ENCODE data around the gene MAML1.

MAML1 gene

DNA sequence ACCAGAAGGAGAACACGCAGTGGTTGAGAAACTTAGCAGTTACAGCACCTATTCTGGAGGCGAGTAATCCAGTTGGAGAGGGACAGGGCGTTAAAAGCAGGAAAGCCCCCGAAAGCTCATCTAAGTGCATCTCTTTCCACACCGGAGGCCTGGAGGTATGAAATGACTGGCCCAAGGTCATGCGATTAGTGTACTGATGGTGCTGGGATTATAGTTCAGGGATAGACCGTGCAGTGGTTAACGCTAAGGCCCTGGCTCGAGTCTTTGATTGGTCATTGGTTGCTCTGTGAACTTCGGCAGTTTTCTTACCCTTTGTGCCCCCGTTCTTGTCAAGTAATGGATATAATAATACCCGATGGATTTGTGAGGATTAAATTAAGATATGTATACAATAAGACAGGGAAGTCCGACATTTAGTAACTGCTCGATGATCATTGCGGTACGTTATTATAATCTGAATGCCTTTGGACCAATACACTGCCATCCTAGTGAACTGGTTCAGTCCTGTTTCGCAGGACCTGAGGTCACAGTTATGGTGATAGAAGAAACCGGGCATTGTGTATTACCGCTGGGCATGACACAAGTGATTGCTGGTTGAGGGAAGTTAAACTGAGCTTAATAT is 32.9 kb upstream of the MAML1 start:
- TF ChIP-seq TAF1 (IDR thresholded peaks at IDR 0.05; ENCODE audit: low read depth, low read length), result peak; percentile 30; the same call in 1 of the 2 replicates
- TF ChIP-seq POU2F2 (IDR thresholded peaks at IDR 0.05; ENCODE audit: low read depth, low read length), result no peak
- peak; percentile 76 for TF ChIP-seq POLR2A (IDR thresholded peaks at IDR 0.05; ENCODE audit: low read depth, low read length)
- peak; percentile 86 for TF ChIP-seq POLR2AphosphoS5 (IDR thresholded peaks at IDR 0.05; ENCODE audit: low read depth, low read length)
- TF ChIP-seq PAX5 (IDR thresholded peaks at IDR 0.05; ENCODE audit: insufficient read depth, low read length, severe bottlenecking), result no peak
- no peak for TF ChIP-seq SPI1 (IDR thresholded peaks at IDR 0.05; ENCODE audit: low read depth, low read length)
- DNase-seq (ENCODE audit: insufficient read length, low spot score) (no peak), FAIRE-seq (no peak)

DNA sequence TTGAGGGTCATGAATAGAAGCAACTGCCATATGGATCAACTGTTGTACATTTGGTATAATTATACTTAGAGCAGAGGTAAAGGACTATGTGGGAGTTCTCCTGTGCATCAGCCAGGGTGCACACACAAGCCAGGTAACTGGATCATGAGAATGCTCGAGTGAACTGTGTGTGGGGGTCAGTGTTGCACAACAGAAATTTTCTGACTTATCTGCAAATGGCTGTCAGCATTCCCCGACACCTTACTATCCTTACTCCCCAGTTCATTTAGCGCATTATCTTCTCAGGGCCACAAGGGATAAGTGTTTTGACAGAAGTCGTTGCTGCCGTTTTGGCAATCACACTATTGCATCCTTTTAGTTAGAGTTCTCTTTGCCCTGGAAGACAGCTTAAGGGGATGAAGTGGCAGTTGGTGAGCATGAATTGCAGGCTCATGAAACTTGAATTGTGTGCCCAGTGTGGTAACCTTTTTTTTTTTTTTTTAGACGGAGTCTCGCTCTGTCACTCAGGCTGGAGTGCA is 32.2 kb upstream of the MAML1 start:
- peak; percentile 59 for FAIRE-seq

DNA sequence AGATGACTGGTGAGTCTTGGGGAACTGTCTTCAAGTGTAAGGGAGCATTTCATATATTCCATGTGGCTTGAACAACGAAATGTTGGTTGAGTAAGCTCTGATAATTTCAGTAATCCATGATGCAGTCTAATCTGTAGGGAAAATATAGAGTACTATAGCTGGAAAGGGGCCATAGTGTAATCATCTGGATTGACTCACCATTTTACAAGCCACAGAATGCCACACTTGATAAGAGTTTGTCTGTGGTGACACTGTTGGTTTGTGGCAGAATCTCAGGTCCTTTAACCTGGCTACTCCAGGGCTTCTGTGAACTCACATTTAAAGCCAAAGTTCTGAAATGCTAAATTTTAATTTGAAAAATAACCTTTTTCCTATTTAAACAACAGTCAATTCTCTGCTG is 16.3 kb upstream of the MAML1 start:
- TF ChIP-seq TAF1 (IDR thresholded peaks at IDR 0.05; ENCODE audit: low read depth, low read length), result no peak
- TF ChIP-seq POLR2AphosphoS5 (IDR thresholded peaks at IDR 0.05; ENCODE audit: low read depth, low read length), result no peak
- TF ChIP-seq PAX5 (IDR thresholded peaks at IDR 0.05; ENCODE audit: insufficient read depth, low read length, severe bottlenecking), result no peak
- TF ChIP-seq SPI1 (IDR thresholded peaks at IDR 0.05; ENCODE audit: low read depth, low read length), result no peak
- no peak for TF ChIP-seq POU2F2 (IDR thresholded peaks at IDR 0.05; ENCODE audit: low read depth, low read length)
- no peak for TF ChIP-seq POLR2A (IDR thresholded peaks at IDR 0.05; ENCODE audit: low read depth, low read length)
- FAIRE-seq (no peak), DNase-seq (ENCODE audit: insufficient read length, low spot score) (no peak)

More for the DNA sequence above, 32.2 kb upstream of the MAML1 start:
- TF ChIP-seq PAX5 (IDR thresholded peaks at IDR 0.05; ENCODE audit: insufficient read depth, low read length, severe bottlenecking) (no peak), POLR2A (IDR thresholded peaks at IDR 0.05; ENCODE audit: low read depth, low read length) (peak; percentile 60; the same call in 1 of the 2 replicates)
- DNase-seq (ENCODE audit: insufficient read length, low spot score), result no peak

DNA sequence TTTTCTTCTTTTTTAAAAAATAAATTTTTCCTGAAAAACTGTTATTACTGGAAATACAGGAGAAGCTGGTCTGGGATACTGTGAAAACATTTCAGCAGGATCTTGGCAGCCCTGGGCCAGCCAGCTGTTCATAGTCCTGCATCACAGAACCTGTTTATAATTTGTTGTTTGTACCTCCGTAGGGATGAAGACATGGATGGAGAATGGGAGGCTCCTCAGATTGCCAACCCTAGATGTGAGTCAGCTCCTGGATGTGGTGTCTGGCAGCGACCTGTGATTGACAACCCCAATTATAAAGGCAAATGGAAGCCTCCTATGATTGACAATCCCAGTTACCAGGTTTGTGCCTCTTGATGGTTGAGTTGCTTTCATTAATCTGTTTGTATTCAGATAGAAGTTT is 12.4 kb upstream of the MAML1 start:
- DNase-seq (ENCODE audit: insufficient read length, low spot score) (no peak), FAIRE-seq (no peak)
- TF ChIP-seq SPI1 (IDR thresholded peaks at IDR 0.05; ENCODE audit: low read depth, low read length) (no peak), PAX5 (IDR thresholded peaks at IDR 0.05; ENCODE audit: insufficient read depth, low read length, severe bottlenecking) (no peak), TAF1 (IDR thresholded peaks at IDR 0.05; ENCODE audit: low read depth, low read length) (no peak), POLR2A (IDR thresholded peaks at IDR 0.05; ENCODE audit: low read depth, low read length) (no peak), POLR2AphosphoS5 (IDR thresholded peaks at IDR 0.05; ENCODE audit: low read depth, low read length) (no peak), POU2F2 (IDR thresholded peaks at IDR 0.05; ENCODE audit: low read depth, low read length) (no peak)

DNA sequence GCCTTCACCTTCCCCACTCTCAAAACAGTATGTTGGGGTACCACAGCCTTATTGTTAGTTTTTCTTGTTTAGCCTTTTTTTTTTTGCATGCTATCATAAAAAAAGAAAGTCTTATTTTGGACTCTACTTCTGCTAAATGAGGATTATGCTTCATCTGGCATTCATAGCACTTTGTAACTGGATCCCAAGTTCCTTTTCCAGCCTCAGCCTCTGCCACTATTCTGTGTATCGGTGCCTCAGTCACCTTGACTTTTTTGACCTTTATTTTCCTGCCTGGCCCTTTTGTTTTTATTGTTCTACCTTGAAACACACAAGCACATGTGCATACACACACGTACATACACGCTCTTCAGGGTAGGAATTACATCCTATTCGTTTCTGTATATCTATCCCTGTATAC is 8.5 kb upstream of the MAML1 start:
- TF ChIP-seq TAF1 (IDR thresholded peaks at IDR 0.05; ENCODE audit: low read depth, low read length), result no peak
- TF ChIP-seq SPI1 (IDR thresholded peaks at IDR 0.05; ENCODE audit: low read depth, low read length), result no peak
- no peak for TF ChIP-seq PAX5 (IDR thresholded peaks at IDR 0.05; ENCODE audit: insufficient read depth, low read length, severe bottlenecking)
- no peak for TF ChIP-seq POLR2A (IDR thresholded peaks at IDR 0.05; ENCODE audit: low read depth, low read length)
- no peak for TF ChIP-seq POU2F2 (IDR thresholded peaks at IDR 0.05; ENCODE audit: low read depth, low read length)
- no peak for TF ChIP-seq POLR2AphosphoS5 (IDR thresholded peaks at IDR 0.05; ENCODE audit: low read depth, low read length)
- no peak for FAIRE-seq
- DNase-seq (ENCODE audit: insufficient read length, low spot score), result no peak

DNA sequence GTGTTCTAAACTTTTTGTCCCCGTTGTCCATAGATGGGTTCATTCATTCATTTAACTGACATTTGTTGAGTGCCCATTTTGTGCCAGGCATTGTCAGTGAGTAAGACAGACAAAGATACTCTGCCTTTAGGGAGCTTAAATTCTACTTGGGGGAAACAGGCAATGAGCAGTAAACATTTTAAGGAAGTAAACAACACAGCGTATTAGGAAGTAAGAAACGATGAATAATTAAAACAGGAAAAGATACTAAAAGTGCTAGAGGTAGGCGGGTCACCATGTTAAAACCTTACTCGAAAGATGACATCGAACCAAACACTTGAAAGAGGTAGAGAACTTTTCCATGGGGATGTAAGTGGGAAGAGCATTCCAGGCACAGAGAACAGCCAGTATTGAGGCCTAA is 5.5 kb upstream of the MAML1 start:
- no peak for FAIRE-seq
- TF ChIP-seq POU2F2 (IDR thresholded peaks at IDR 0.05; ENCODE audit: low read depth, low read length) (no peak), TAF1 (IDR thresholded peaks at IDR 0.05; ENCODE audit: low read depth, low read length) (no peak), PAX5 (IDR thresholded peaks at IDR 0.05; ENCODE audit: insufficient read depth, low read length, severe bottlenecking) (no peak), SPI1 (IDR thresholded peaks at IDR 0.05; ENCODE audit: low read depth, low read length) (no peak), POLR2AphosphoS5 (IDR thresholded peaks at IDR 0.05; ENCODE audit: low read depth, low read length) (no peak), POLR2A (IDR thresholded peaks at IDR 0.05; ENCODE audit: low read depth, low read length) (no peak)
- no peak for DNase-seq (ENCODE audit: insufficient read length, low spot score)

DNA sequence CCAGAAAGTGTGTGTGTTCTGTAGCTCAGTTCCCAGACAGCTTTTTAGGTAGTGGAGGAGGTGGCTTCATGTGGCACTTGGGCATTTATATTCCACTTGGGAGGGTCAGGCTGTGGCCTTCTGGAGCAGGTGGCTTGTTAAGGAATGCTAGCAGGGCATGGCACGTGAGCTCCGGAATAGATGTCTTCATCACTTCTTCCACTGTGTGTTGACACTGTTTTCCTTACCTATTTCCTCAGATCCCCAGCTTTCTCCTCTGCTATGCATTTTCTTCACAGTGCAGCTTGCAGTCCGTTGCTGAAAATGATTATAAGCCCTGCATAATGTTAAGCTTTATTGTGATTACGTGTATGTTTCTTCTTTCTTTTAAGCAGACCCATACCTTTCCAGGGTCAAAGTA is 3.3 kb upstream of the MAML1 start:
- no peak for DNase-seq (ENCODE audit: insufficient read length, low spot score)
- no peak for FAIRE-seq

DNA sequence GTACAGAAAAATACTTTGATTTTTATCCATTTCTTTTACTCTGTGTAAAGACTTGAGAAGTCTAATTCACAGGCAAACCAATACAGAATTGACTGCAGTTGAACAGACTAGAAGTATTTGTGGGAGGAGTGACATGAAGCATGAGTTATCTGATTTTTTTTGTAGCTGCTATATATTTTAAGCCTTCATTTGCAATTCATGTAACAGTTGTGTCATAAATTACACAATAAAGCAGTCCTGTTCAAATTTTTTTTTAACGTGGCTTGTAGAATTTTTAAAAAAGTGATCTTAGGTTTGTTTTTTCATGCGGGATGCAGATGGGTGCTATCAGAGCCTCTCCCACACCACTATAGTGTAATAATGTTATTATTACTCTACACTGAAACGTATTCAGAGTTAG is 2.9 kb upstream of the MAML1 start:
- TF ChIP-seq POLR2A (IDR thresholded peaks at IDR 0.05; ENCODE audit: low read depth, low read length), result no peak
- no peak for TF ChIP-seq SPI1 (IDR thresholded peaks at IDR 0.05; ENCODE audit: low read depth, low read length)
- no peak for TF ChIP-seq TAF1 (IDR thresholded peaks at IDR 0.05; ENCODE audit: low read depth, low read length)
- DNase-seq (ENCODE audit: insufficient read length, low spot score) (no peak), FAIRE-seq (no peak)

More for the DNA sequence above, 3.3 kb upstream of the MAML1 start:
- TF ChIP-seq POU2F2 (IDR thresholded peaks at IDR 0.05; ENCODE audit: low read depth, low read length), result no peak
- no peak for TF ChIP-seq TAF1 (IDR thresholded peaks at IDR 0.05; ENCODE audit: low read depth, low read length)
- TF ChIP-seq PAX5 (IDR thresholded peaks at IDR 0.05; ENCODE audit: insufficient read depth, low read length, severe bottlenecking), result no peak
- no peak for TF ChIP-seq POLR2A (IDR thresholded peaks at IDR 0.05; ENCODE audit: low read depth, low read length)
- no peak for TF ChIP-seq POLR2AphosphoS5 (IDR thresholded peaks at IDR 0.05; ENCODE audit: low read depth, low read length)
- TF ChIP-seq SPI1 (IDR thresholded peaks at IDR 0.05; ENCODE audit: low read depth, low read length), result no peak

DNA sequence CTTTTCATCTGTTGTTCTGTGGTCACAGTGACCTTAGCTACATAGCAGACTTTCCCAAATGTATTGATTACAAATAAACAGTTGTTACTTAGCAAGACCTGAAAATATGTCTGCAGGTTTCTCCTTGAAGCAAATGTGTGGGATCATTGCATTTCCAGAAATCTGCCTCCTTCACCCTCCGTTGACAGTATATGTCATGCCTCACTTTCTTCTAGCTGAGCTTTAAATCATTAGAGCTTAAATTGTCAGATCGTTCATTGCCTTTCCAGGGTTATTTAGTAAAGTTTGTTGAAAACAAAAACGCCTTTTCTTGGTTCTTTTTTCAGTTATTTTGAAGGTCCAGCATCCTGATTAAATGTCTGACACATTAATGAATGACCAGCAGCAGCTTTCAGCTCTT is 2.3 kb upstream of the MAML1 start:
- FAIRE-seq (no peak), DNase-seq (ENCODE audit: insufficient read length, low spot score) (no peak)
- TF ChIP-seq POLR2A (IDR thresholded peaks at IDR 0.05; ENCODE audit: low read depth, low read length) (no peak), SPI1 (IDR thresholded peaks at IDR 0.05; ENCODE audit: low read depth, low read length) (no peak), TAF1 (IDR thresholded peaks at IDR 0.05; ENCODE audit: low read depth, low read length) (no peak), POU2F2 (IDR thresholded peaks at IDR 0.05; ENCODE audit: low read depth, low read length) (no peak), POLR2AphosphoS5 (IDR thresholded peaks at IDR 0.05; ENCODE audit: low read depth, low read length) (no peak), PAX5 (IDR thresholded peaks at IDR 0.05; ENCODE audit: insufficient read depth, low read length, severe bottlenecking) (no peak)

DNA sequence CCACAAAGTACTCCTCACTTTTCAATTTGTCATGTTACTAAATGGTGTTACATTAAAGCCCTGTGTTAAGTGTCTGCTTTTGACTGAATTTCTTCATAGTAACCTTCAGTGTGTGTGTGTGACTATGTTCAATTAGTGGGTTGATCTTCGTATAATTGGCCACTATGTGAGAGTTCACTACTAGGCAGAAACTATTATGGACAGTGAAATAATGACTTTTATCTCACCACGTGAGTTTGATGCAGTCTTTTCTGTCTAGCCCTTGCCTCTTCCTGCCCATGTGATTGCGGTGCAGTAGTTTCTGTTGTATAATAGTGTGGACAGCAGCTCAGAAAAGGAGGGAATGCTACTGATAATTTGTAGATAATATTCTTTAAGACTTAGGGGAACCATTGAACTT is 1.8 kb upstream of the MAML1 start:
- DNase-seq (ENCODE audit: insufficient read length, low spot score), result no peak
- no peak for FAIRE-seq
- TF ChIP-seq POLR2A (IDR thresholded peaks at IDR 0.05; ENCODE audit: low read depth, low read length) (no peak), PAX5 (IDR thresholded peaks at IDR 0.05; ENCODE audit: insufficient read depth, low read length, severe bottlenecking) (no peak), POLR2AphosphoS5 (IDR thresholded peaks at IDR 0.05; ENCODE audit: low read depth, low read length) (no peak), SPI1 (IDR thresholded peaks at IDR 0.05; ENCODE audit: low read depth, low read length) (no peak), TAF1 (IDR thresholded peaks at IDR 0.05; ENCODE audit: low read depth, low read length) (no peak), POU2F2 (IDR thresholded peaks at IDR 0.05; ENCODE audit: low read depth, low read length) (no peak)
